Measurements from ENCODE around the gene GNRHR. TPM values are rescaled to one million over a fixed set of nuclear protein-coding genes. Genes with fewer than 3 reads are reported as not detected.

The GNRHR gene, protein sequence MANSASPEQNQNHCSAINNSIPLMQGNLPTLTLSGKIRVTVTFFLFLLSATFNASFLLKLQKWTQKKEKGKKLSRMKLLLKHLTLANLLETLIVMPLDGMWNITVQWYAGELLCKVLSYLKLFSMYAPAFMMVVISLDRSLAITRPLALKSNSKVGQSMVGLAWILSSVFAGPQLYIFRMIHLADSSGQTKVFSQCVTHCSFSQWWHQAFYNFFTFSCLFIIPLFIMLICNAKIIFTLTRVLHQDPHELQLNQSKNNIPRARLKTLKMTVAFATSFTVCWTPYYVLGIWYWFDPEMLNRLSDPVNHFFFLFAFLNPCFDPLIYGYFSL
- not detected in 2 replicates for polyA plus RNA-seq (2011; rRNA removed)
- polyA minus RNA-seq (2011; rRNA and poly(A)+ RNA removed) = not detected in 2 replicates

DNA sequence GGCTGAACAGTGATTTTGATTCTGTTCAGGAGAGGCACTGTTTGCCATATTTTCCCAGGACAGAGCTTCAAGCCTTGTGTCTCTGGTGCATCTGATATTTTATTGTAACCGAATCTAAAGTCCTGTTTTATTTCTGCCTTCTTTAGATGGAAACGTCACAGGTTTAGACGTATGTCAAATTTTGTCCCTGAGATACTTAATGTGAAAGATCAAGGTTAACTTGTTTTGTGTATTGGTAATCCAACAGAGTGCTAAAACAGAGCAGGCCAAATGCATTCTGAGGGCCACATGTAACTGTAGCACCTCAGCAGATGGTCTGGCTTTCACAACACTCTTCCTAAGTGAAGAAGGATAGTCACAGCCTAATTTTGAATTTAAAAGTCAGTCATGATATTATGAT is at the start of gene GNRHR:
Gene GNRHR (minus strand): TSS at position 101 of the 400 bp plus-strand sequence. CDS start 53 bp downstream, at position 48.
- no peaks in the 10 kb centered on the region for H3K36me3 ChIP-seq (ENCODE audit: control insufficient read depth, insufficient read depth, low read length)
- TF ChIP-seq, protein P1, sequence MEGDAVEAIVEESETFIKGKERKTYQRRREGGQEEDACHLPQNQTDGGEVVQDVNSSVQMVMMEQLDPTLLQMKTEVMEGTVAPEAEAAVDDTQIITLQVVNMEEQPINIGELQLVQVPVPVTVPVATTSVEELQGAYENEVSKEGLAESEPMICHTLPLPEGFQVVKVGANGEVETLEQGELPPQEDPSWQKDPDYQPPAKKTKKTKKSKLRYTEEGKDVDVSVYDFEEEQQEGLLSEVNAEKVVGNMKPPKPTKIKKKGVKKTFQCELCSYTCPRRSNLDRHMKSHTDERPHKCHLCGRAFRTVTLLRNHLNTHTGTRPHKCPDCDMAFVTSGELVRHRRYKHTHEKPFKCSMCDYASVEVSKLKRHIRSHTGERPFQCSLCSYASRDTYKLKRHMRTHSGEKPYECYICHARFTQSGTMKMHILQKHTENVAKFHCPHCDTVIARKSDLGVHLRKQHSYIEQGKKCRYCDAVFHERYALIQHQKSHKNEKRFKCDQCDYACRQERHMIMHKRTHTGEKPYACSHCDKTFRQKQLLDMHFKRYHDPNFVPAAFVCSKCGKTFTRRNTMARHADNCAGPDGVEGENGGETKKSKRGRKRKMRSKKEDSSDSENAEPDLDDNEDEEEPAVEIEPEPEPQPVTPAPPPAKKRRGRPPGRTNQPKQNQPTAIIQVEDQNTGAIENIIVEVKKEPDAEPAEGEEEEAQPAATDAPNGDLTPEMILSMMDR (IDR thresholded peaks at IDR 0.05; ENCODE audit: insufficient read depth, low read depth, low read length) = no peak
- H3K4me3 ChIP-seq (ENCODE audit: low read depth, low read length) = no peak within 1 kb of the TSS
- no peak for DNase-seq (ENCODE audit: low read depth)
- POLR2A ChIA-PET = no interaction called here
- CTCF ChIA-PET = interaction anchor here (0.6 to 1.4 kb wide), 2 partner anchors 10 to 495 kb away, joined by 3 to 7 read pairs; no protein-coding TSS in a partner anchor
- H3K27me3 ChIP-seq (ENCODE audit: control insufficient read depth, insufficient read depth, low read length) = no peaks in the 10 kb centered on the region

DNA sequence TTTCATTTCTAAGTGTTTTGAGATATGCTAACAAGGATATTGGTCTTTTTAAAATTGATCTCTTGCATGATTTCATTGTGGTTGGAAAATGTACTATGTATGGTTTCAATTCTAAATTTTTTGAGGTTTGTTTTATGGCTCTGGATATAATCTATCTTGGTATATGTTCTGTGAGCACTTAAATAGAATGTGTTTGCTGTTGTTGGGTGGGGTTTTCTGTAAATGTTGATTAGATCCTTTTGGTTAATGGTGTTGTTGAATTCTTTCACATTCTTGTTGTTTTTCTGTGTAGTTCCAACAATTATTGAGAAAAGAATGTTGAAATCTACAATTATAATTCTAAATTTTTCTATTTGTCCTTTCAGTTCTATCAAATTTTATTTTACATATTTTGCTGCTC is 42.6 kb upstream of the GNRHR start:
- POLR2A ChIA-PET = no interaction called here
- H3K27me3 ChIP-seq (ENCODE audit: control insufficient read depth, insufficient read depth, low read length) = no peaks in the 10 kb centered on the region
- TF ChIP-seq, protein P1 (IDR thresholded peaks at IDR 0.05; ENCODE audit: insufficient read depth, low read depth, low read length) = no peak
- no peak for DNase-seq (ENCODE audit: low read depth)
- H3K4me3 ChIP-seq (ENCODE audit: low read depth, low read length) = no peak overlapping the region
- CTCF ChIA-PET = no interaction called here
- no peaks in the 10 kb centered on the region for H3K36me3 ChIP-seq (ENCODE audit: control insufficient read depth, insufficient read depth, low read length)

- ChIA-PET CTCF (interaction anchor here (0.6 kb wide), 1 partner anchor 17 kb away, joined by 3 read pairs; no protein-coding TSS in a partner anchor), POLR2A (no interaction called here)
- Histone ChIP-seq H3K27me3 (ENCODE audit: control insufficient read depth, insufficient read depth, low read length) (no peaks in the 10 kb centered on the region), H3K4me3 (ENCODE audit: low read depth, low read length) (no peak overlapping the region), H3K36me3 (ENCODE audit: control insufficient read depth, insufficient read depth, low read length) (no peaks in the 10 kb centered on the region)
- no peak for DNase-seq (ENCODE audit: low read depth)
- TF ChIP-seq, protein P1 (IDR thresholded peaks at IDR 0.05; ENCODE audit: insufficient read depth, low read depth, low read length) = no peak
Measured at GRCh38 chr4:67790721-67791120, 36.5 kb upstream of the GNRHR start.

GRCh38 chr4:67787311-67787710 is 33.1 kb upstream of the GNRHR start:
- ChIA-PET CTCF (no interaction called here), POLR2A (no interaction called here)
- Histone ChIP-seq H3K4me3 (ENCODE audit: low read depth, low read length) (no peak overlapping the region), H3K36me3 (ENCODE audit: control insufficient read depth, insufficient read depth, low read length) (no peaks in the 10 kb centered on the region), H3K27me3 (ENCODE audit: control insufficient read depth, insufficient read depth, low read length) (no peaks in the 10 kb centered on the region)
- TF ChIP-seq, protein P1 (IDR thresholded peaks at IDR 0.05; ENCODE audit: insufficient read depth, low read depth, low read length) = no peak
- no peak for DNase-seq (ENCODE audit: low read depth)

- Histone ChIP-seq H3K4me3 (ENCODE audit: low read depth, low read length) (no peak overlapping the region), H3K36me3 (ENCODE audit: control insufficient read depth, insufficient read depth, low read length) (no peaks in the 10 kb centered on the region), H3K27me3 (ENCODE audit: control insufficient read depth, insufficient read depth, low read length) (no peaks in the 10 kb centered on the region)
- POLR2A ChIA-PET = no interaction called here
- CTCF ChIA-PET = no interaction called here
- TF ChIP-seq, protein P1 (IDR thresholded peaks at IDR 0.05; ENCODE audit: insufficient read depth, low read depth, low read length) = no peak
- no peak for DNase-seq (ENCODE audit: low read depth)
Measured at GRCh38 chr4:67785528-67785927, 31.3 kb upstream of the GNRHR start.
